HCT116 (cell line): ENCODE results near the gene ABR. TPM values are rescaled to one million over a fixed set of nuclear protein-coding genes. Genes with fewer than 3 reads are reported as not detected.

Experiments
- ATAC-seq: fragments of 200-7000 bp; cut with Tn5 transposase; 2 replicates; pipeline ENCODE4 v1.9.1; 2020; ENCODE audit warnings: mild to moderate bottlenecking, moderate library complexity
- BruUV-seq: library from RNA; stranded (reverse); fragments of 400-500 nt; replicated peaks from 2 replicates; lab custom pipeline; 2021; lab: Mats Ljungman, UMichigan
- CTCF ChIA-PET: fragments of 300-600 bp; sonication (Branson Sonifier 250); formaldehyde crosslinking; loops from one replicate; lab custom pipeline; 2021; ENCODE audit warnings: antibody characterized with exemption; lab: Charles Lee
- POLR2A ChIA-PET: fragments of 300-600, 350-600 bp; sonication (Branson Sonifier 250); formaldehyde crosslinking; loops from one replicate; lab custom pipeline; 2021; ENCODE audit warnings: antibody characterized with exemption; lab: Charles Lee
- RAD21 ChIA-PET, 2 experiments: fragments of 300-600 bp; sonication (Branson Sonifier 250); formaldehyde crosslinking; loops; one replicate each; lab custom pipeline; 2023; ENCODE audit warnings: low total read pairs in 2 of 2; ENCODE audit not compliant: uncharacterized antibody in 2 of 2, unreplicated experiment in 2 of 2, low non-redundant PET in 1 of 2; lab: Charles Lee
- DNase-seq: peaks from one replicate; pipeline ENCODE4 v3.0.0-alpha.2; 2010; ENCODE audit warnings: low read depth, low spot score
- H2AFZ ChIP-seq: fragments of 200-600 bp; shearing (Covaris generic), sonication (generic); 2 replicates; pipeline ENCODE4 v1.6.1; 2017; ENCODE audit warnings: low read depth, mixed run types, mixed read lengths, antibody characterized with exemption, low read length; ENCODE audit not compliant: poor library complexity, severe bottlenecking
- H3K27ac ChIP-seq: 2 replicates; pipeline ENCODE4 v1.5.1; 2012; ENCODE audit warnings: low read depth, low read length
- H3K27me3 ChIP-seq: fragments of 200-600 bp; sonication (generic); 2 replicates; pipeline ENCODE4 v1.6.1; 2016; ENCODE audit warnings: mixed run types, low read length, mixed read lengths; ENCODE audit not compliant: insufficient read depth
- H3K36me3 ChIP-seq, 2 experiments: fragments of 200-500 bp in 1 of 2; fragments of 200-600 bp in 1 of 2; sonication (Bioruptor generic) in 1 of 2; sonication (generic) in 1 of 2; 2 replicates each; pipeline versions ENCODE4 v1.5.1 to v1.6.1; 2014 to 2016; ENCODE audit warnings: low read length in 2 of 2, inconsistent platforms in 1 of 2, mixed read lengths in 1 of 2, mixed run types in 1 of 2; ENCODE audit not compliant: insufficient read depth in 2 of 2, control insufficient read depth in 1 of 2
- H3K4me1 ChIP-seq, 2 experiments: fragments of 200-600 bp in 1 of 2; sonication (generic) in 1 of 2; 2 replicates each; pipeline versions ENCODE4 v1.5.1 to v1.6.1; 2012 to 2017; ENCODE audit warnings: low read length in 2 of 2, inconsistent platforms in 1 of 2, mild to moderate bottlenecking in 1 of 2, mixed read lengths in 1 of 2, mixed run types in 1 of 2, moderate library complexity in 1 of 2; ENCODE audit not compliant: insufficient read depth in 2 of 2, control insufficient read depth in 1 of 2
- H3K4me2 ChIP-seq: fragments of 200-600 bp; sonication (generic); 2 replicates; pipeline ENCODE4 v1.6.1; 2017; ENCODE audit warnings: mixed run types, low read length, mixed read lengths
- H3K4me3 ChIP-seq, 2 experiments: fragments of 200-600 bp in 1 of 2; sonication (generic) in 1 of 2; replicated peaks in 1 of 2; 2 replicates each; pipeline ENCODE4 v1.5.1; 2011 to 2016; ENCODE audit warnings: low read length in 2 of 2, control low read depth in 1 of 2, low read depth in 1 of 2, mild to moderate bottlenecking in 1 of 2, mixed read lengths in 1 of 2, mixed run types in 1 of 2
- H3K79me2 ChIP-seq: fragments of 200-600 bp; sonication (generic); 2 replicates; pipeline ENCODE4 v1.6.1; 2017; ENCODE audit warnings: mild to moderate bottlenecking, mixed run types, low read length, moderate library complexity, mixed read lengths; ENCODE audit not compliant: insufficient read depth
- H3K9ac ChIP-seq: fragments of 200-600 bp; sonication (generic); 2 replicates; pipeline ENCODE4 v1.6.1; 2016; ENCODE audit warnings: low read length, mixed read lengths
- H3K9me2 ChIP-seq: fragments of 200-600 bp; sonication (generic), shearing (Covaris generic); 2 replicates; pipeline ENCODE4 v1.6.1; 2017; ENCODE audit warnings: mixed run types, mild to moderate bottlenecking, moderate library complexity; ENCODE audit not compliant: insufficient read depth
- H3K9me3 ChIP-seq, 2 experiments: fragments of 200-500 bp in 1 of 2; fragments of 200-600 bp in 1 of 2; sonication (Bioruptor generic) in 1 of 2; sonication (generic) in 1 of 2; 2 replicates each; pipeline ENCODE4 v1.6.1; 2014 to 2017; ENCODE audit warnings: low read length in 2 of 2, mixed read lengths in 2 of 2, inconsistent platforms in 1 of 2, low read depth in 1 of 2, mild to moderate bottlenecking in 1 of 2, mixed run types in 1 of 2, moderate library complexity in 1 of 2; ENCODE audit not compliant: control insufficient read depth in 1 of 2, insufficient read depth in 1 of 2
- H4K20me1 ChIP-seq: fragments of 200-600 bp; sonication (generic), shearing (Covaris generic); 2 replicates; pipeline ENCODE4 v1.6.1; 2017; ENCODE audit warnings: mixed run types, mild to moderate bottlenecking, moderate library complexity; ENCODE audit not compliant: insufficient read depth
- EGR1 ChIP-seq: IDR thresholded peaks from 2 replicates; pipeline ENCODE4 v1.6.1; 2012; ENCODE audit warnings: low read depth
- EZH2phosphoT487 ChIP-seq: fragments of 200-600 bp; IDR thresholded peaks from 2 replicates; pipeline ENCODE4 v1.6.1; 2018; ENCODE audit warnings: antibody characterized with exemption, borderline replicate concordance
- RAD21 ChIP-seq: IDR thresholded peaks from 2 replicates; pipeline ENCODE4 v1.6.1; 2012; ENCODE audit warnings: low read depth, mild to moderate bottlenecking
- SRF ChIP-seq: IDR thresholded peaks from 2 replicates; pipeline ENCODE4 v1.6.1; 2012; ENCODE audit warnings: low read depth
- TCF7L2 ChIP-seq: IDR thresholded peaks from 2 replicates; pipeline ENCODE4 v1.7.0; 2011; ENCODE audit warnings: borderline replicate concordance, inconsistent platforms; ENCODE audit not compliant: insufficient read depth, insufficient read length; ENCODE audit errors: extremely low read depth
- YY1 ChIP-seq: IDR thresholded peaks from 2 replicates; pipeline ENCODE4 v1.6.1; 2011; ENCODE audit warnings: low read length, low read depth, moderate library complexity, mild to moderate bottlenecking; ENCODE audit not compliant: insufficient replicate concordance; ENCODE audit errors: extremely low read depth
- intact Hi-C: fragments of 100-400 bp; cut with micrococcal nuclease; formaldehyde crosslinking; loops from 2 replicates; pipeline ENCODE4 v1.10.0; 2022
- total RNA-seq: library from RNA; stranded (reverse); gene quantifications from one replicate; pipeline ENCODE4 v1.2.1, GENCODE V29; 2021; ENCODE audit not compliant: unreplicated experiment
- TF ChIP-seq, protein P1 (sequence below): IDR thresholded peaks from 2 replicates; pipeline ENCODE4 v1.6.1; 2012

The ABR gene
- total RNA-seq, 1 experiment from 2014 or later, result 58.5 TPM

DNA sequence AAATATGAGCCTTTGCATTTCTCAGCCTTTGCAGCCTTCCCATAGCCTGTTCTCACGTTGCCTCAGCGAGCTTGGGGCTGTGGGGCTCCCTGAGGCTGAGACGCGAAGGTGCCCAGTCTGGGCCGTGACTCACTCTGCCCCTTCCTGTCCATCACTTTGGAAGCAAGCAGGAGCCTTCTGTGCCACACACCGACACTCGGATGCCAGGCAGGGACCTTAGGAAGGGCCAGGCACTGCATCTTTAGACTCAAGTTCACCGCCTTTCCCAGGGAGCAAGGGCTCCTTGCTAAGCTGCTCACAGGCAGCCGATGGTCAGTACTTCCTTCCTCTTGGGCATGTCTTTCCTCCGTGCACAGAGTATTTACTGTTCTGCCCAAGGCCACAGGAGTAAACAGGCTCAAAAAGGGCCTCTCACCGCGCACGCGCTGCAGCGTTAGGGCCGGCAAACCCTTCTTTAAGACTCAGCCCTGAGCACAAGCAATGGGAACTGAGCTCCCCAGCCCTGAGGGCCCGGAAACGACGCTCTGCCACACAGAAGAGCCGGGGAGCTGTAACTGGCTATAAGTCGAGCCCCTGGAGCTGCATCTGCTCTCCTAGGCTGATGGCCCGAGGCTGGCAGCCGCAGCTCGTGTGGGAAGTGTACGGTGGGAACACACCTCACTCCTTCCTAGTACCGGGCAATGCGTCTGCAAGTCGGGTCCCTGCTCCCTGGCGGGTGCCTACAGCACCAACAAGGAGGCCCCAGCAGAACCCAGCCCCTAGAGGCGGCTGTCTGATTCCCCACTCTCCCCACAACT, 175.6 kb downstream of the ABR start:
- no peaks in the 10 kb centered on the region for H3K4me1 ChIP-seq
- intact Hi-C loops, result no loop called here
- BruUV-seq, result no TSS peak

DNA sequence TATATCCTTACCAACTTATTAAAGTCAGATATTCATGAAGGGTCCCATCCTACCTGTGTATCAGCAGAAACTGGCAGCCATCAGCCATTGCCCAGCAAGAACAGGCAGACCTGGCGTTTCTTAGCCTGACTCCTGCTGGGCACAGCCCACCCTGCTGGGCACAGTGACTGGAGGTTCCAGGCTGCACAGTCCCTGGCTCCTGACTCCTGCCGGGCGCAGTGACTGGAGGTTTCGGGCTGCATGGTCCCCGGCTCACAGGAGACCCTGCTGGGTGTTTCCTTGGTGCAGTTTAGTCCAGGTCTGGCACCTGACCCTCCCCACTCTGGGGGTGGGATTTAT, 176.2 kb downstream of the ABR start:
- CTCF ChIA-PET, result no interaction called here
- Histone ChIP-seq H3K9me3 (no peaks in the 10 kb centered on the region), H4K20me1 (peaks cover 4% of the 10 kb centered on the region; the same call in 1 of the 2 replicates), H3K9ac (no peak overlapping the region), H3K9me2 (no peaks in the 10 kb centered on the region), H3K79me2 (peaks cover 18% of the 10 kb centered on the region), H3K4me2 (no peak overlapping the region), H3K36me3 (peaks cover 29 to 33% of the 10 kb centered on the region in 2 experiments), H2AFZ (no peak overlapping the region), H3K27ac (no peak overlapping the region), H3K27me3 (no peaks in the 10 kb centered on the region), H3K4me3 (no peak overlapping the region), H3K4me1 (peaks cover 2% of the 10 kb centered on the region in 2 experiments; a peak in 3 of 4 replicates)
- intact Hi-C loops, result no loop called here
- no peak for DNase-seq
- no TSS peak for BruUV-seq
- TF ChIP-seq RAD21, result no peak
- no peak for TF ChIP-seq TCF7L2
- TF ChIP-seq, protein P1, sequence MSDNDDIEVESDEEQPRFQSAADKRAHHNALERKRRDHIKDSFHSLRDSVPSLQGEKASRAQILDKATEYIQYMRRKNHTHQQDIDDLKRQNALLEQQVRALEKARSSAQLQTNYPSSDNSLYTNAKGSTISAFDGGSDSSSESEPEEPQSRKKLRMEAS, result no peak
- TF ChIP-seq YY1, result no peak
- no peak for TF ChIP-seq EGR1
- TF ChIP-seq EZH2phosphoT487, result no peak
- no peak for ATAC-seq
- POLR2A ChIA-PET, result no interaction called here
- RAD21 ChIA-PET, result no interaction called here

More for the DNA sequence above, 175.6 kb downstream of the ABR start:
- Histone ChIP-seq H3K79me2 (peaks cover 14% of the 10 kb centered on the region; the same call in 1 of the 2 replicates), H3K27ac (no peak overlapping the region), H3K4me2 (no peak overlapping the region), H3K36me3 (peaks cover 29 to 33% of the 10 kb centered on the region in 2 experiments), H3K9ac (no peak overlapping the region), H2AFZ (no peak overlapping the region), H4K20me1 (peaks cover 4% of the 10 kb centered on the region; the same call in 1 of the 2 replicates), H3K4me3 (no peak overlapping the region), H3K9me3 (no peaks in the 10 kb centered on the region), H3K9me2 (no peaks in the 10 kb centered on the region)
- no peak for DNase-seq
- no peak for ATAC-seq
- CTCF ChIA-PET, result interaction anchor here (1.5 kb wide), 1 partner anchor 52 kb away, joined by 3 read pairs; no protein-coding TSS in a partner anchor
- no peak for TF ChIP-seq SRF
- TF ChIP-seq, all 23 proteins: peak for 0
- RAD21 ChIA-PET, result no interaction called here
- POLR2A ChIA-PET, result no interaction called here
- H3K27me3 ChIP-seq, result no peaks in the 10 kb centered on the region
